GM10266 (cell line): ENCODE measurements around the gene CYTIP.
"Not testable (repeated sequence)": the region's sequence is repeated elsewhere in the genome, so short reads cannot be mapped to it uniquely, and the experiment has no call there.

Experiments
- DNase-seq: peaks from one replicate; pipeline ENCODE4 v3.0.0; 2012; ENCODE audit errors: extremely low spot score
- CTCF ChIP-seq: IDR thresholded peaks from 2 replicates; pipeline ENCODE4 v1.5.1; 2012; ENCODE audit warnings: mild to moderate bottlenecking, low read depth; ENCODE audit not compliant: control insufficient read depth, insufficient read depth; ENCODE audit errors: missing control alignments

The CYTIP gene

GRCh38 chr2:157414050-157414449 is 29.8 kb downstream of the CYTIP start:
- DNase-seq = no peak
- TF ChIP-seq CTCF = no peak

GRCh38 chr2:157413326-157414035 is 30.4 kb downstream of the CYTIP start:
- DNase-seq = peak; percentile 45
- no peak for TF ChIP-seq CTCF

GRCh38 chr2:157411624-157412336 is 32.1 kb downstream of the CYTIP start:
- TF ChIP-seq CTCF = no peak
- no peak for DNase-seq

GRCh38 chr2:157405398-157405797 is 38.5 kb downstream of the CYTIP start:
- DNase-seq = not testable (repeated sequence)

GRCh38 chr2:157404363-157404762 is 39.5 kb downstream of the CYTIP start:
- no peak for TF ChIP-seq CTCF
- peak; percentile 60 for DNase-seq

GRCh38 chr2:157402801-157403485 is 40.9 kb downstream of the CYTIP start:
- not testable (repeated sequence) for DNase-seq

GRCh38 chr2:157395811-157396210 is 48.1 kb downstream of the CYTIP start:
- no peak for TF ChIP-seq CTCF
- no peak for DNase-seq

- DNase-seq = no peak
- TF ChIP-seq CTCF = no peak
Measured at GRCh38 chr2:157394928-157395327, 49.0 kb downstream of the CYTIP start.
